Astrocyte of the cerebellum (primary cell): ENCODE measurements around the gene DEGS1.

ENCODE experiments used
- DNase-seq: peaks from one replicate; pipeline ENCODE4 v3.0.0-alpha.2; 2011; ENCODE audit warnings: low read depth
- H3K4me3 ChIP-seq: 2 replicates; pipeline ENCODE4 v1.5.1; 2011; ENCODE audit warnings: mild to moderate bottlenecking, low read depth, low read length, moderate library complexity
- CTCF ChIP-seq: IDR thresholded peaks from 2 replicates; pipeline ENCODE4 v1.5.1; 2012; ENCODE audit warnings: low read length, low read depth, moderate library complexity, mild to moderate bottlenecking; ENCODE audit errors: missing control alignments
- in situ Hi-C: cut with HindIII; loops from 2 replicates; pipeline ENCODE4 v1.10.0; 2017; ENCODE audit warnings: low sequenced_read_pairs

DEGS1 gene

GRCh38 chr1:224182866-224183590 lies at the start of gene DEGS1:
Gene DEGS1 (plus strand): TSS chr1:224183240. CDS start chr1:224183337, 97 bp downstream.
- H3K4me3 ChIP-seq: peak within 1 kb of the TSS; percentile 88
- in situ Hi-C loops: no loop called here
- no peak for DNase-seq
- no peak for TF ChIP-seq CTCF

- DNase-seq: no peak
- in situ Hi-C loops: no loop called here
- H3K4me3 ChIP-seq: no peak overlapping the region
These were observed 49.2 kb upstream of the DEGS1 start for GRCh38 chr1:224133741-224134299.

GRCh38 chr1:224137518-224137917 lies 45.5 kb upstream of the DEGS1 start:
- no peak for DNase-seq
- TF ChIP-seq CTCF: no peak
- in situ Hi-C loops: no loop called here
- no peak overlapping the region for H3K4me3 ChIP-seq

More at GRCh38 chr1:224133741-224134299, 49.2 kb upstream of the DEGS1 start:
- no peak for TF ChIP-seq CTCF

DNA sequence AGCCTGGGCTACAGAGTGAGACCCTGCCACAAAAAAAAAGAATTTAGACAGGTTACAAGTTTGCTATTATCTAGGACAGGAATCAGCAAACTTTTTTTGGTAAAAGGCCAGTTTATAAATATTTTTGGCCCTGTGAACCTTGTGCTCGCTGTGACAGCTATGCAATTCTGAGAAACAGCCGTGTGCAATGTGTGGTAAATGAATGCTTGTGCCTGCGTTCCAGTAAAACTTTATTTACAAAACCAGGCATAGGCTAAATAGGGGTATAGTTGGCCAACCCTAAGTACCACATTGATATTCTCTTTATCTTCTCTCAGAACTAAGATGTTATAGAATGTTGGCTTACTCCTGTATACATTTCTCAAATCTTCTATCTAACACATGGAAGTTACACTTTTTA lies 44.8 kb upstream of the DEGS1 start:
- no peak overlapping the region for H3K4me3 ChIP-seq
- in situ Hi-C loops: no loop called here
- TF ChIP-seq CTCF: no peak
- DNase-seq: no peak

DNA sequence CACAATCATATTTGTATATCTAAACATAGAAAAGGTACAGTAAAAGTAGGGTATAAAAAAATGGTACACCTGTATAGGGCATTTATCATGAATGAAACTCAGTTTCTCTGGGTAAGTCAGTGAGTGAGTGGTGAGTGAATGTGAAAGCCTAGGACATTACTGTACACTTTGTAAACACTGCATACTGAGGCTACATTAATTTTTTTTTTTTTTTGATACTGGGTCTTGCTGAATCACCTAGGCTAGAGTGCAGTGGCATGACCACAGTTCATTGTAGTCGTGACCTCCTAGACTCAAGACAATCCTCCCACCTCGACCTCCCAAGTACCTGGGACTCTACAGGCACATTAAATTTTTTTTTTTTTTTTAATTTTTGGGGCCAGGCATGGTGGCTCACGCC lies 41.3 kb upstream of the DEGS1 start:
- H3K4me3 ChIP-seq: no peak overlapping the region
- in situ Hi-C loops: no loop called here
- no peak for TF ChIP-seq CTCF
- no peak for DNase-seq

DNA sequence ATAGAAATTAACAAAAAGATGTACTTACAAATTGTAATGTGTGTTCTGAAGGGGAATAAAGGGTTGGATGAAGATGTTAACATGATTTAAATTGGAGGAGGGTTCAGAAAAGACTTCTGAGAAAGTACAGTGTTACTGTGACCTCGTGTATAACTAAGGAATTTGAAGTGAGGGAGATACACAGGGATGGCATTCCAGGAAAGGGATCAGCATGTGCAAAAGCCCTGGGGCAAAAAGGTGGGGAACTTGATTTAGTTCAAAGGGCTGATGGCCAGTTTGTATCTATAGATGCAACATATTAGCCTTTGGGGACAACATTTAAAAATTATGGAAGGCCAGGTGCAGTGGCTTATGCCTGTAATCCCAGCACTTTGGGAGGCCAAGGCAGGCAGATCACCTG lies 33.3 kb upstream of the DEGS1 start:
- in situ Hi-C loops: no loop called here
- no peak for DNase-seq
- no peak overlapping the region for H3K4me3 ChIP-seq
- no peak for TF ChIP-seq CTCF
